ENCODE measurements around the gene CIAO2B.

CIAO2B gene

GRCh38 chr16:66920924-66921680 lies 13.1 kb downstream of the CIAO2B start:
- FAIRE-seq: no peak
- DNase-seq (ENCODE audit: insufficient read length, low spot score): no peak
- no peak for TF ChIP-seq POLR2AphosphoS5 (IDR thresholded peaks at IDR 0.05; ENCODE audit: low read depth, low read length)
- no peak for TF ChIP-seq SPI1 (IDR thresholded peaks at IDR 0.05; ENCODE audit: low read depth, low read length)
- TF ChIP-seq POU2F2 (IDR thresholded peaks at IDR 0.05; ENCODE audit: low read depth, low read length): no peak
- TF ChIP-seq TAF1 (IDR thresholded peaks at IDR 0.05; ENCODE audit: low read depth, low read length): no peak
- TF ChIP-seq POLR2A (IDR thresholded peaks at IDR 0.05; ENCODE audit: low read depth, low read length): no peak
- TF ChIP-seq PAX5 (IDR thresholded peaks at IDR 0.05; ENCODE audit: insufficient read depth, low read length, severe bottlenecking): no peak

- FAIRE-seq (no peak), DNase-seq (ENCODE audit: insufficient read length, low spot score) (no peak)
- TF ChIP-seq TAF1 (IDR thresholded peaks at IDR 0.05; ENCODE audit: low read depth, low read length): no peak
- TF ChIP-seq PAX5 (IDR thresholded peaks at IDR 0.05; ENCODE audit: insufficient read depth, low read length, severe bottlenecking): no peak
- TF ChIP-seq POLR2A (IDR thresholded peaks at IDR 0.05; ENCODE audit: low read depth, low read length): no peak
- no peak for TF ChIP-seq POU2F2 (IDR thresholded peaks at IDR 0.05; ENCODE audit: low read depth, low read length)
- TF ChIP-seq SPI1 (IDR thresholded peaks at IDR 0.05; ENCODE audit: low read depth, low read length): no peak
- no peak for TF ChIP-seq POLR2AphosphoS5 (IDR thresholded peaks at IDR 0.05; ENCODE audit: low read depth, low read length)
Observed at GRCh38 chr16:66920299-66920590, 14.0 kb downstream of the CIAO2B start.

- TF ChIP-seq SPI1 (IDR thresholded peaks at IDR 0.05; ENCODE audit: low read depth, low read length): no peak
- TF ChIP-seq POLR2A (IDR thresholded peaks at IDR 0.05; ENCODE audit: low read depth, low read length): no peak
- no peak for TF ChIP-seq TAF1 (IDR thresholded peaks at IDR 0.05; ENCODE audit: low read depth, low read length)
- TF ChIP-seq POLR2AphosphoS5 (IDR thresholded peaks at IDR 0.05; ENCODE audit: low read depth, low read length): no peak
- no peak for TF ChIP-seq POU2F2 (IDR thresholded peaks at IDR 0.05; ENCODE audit: low read depth, low read length)
- no peak for TF ChIP-seq PAX5 (IDR thresholded peaks at IDR 0.05; ENCODE audit: insufficient read depth, low read length, severe bottlenecking)
- no peak for FAIRE-seq
- DNase-seq (ENCODE audit: insufficient read length, low spot score): no peak
Observed at GRCh38 chr16:66919569-66920298, 14.5 kb downstream of the CIAO2B start.

- no peak for DNase-seq (ENCODE audit: insufficient read length, low spot score)
- FAIRE-seq: no peak
- TF ChIP-seq PAX5 (IDR thresholded peaks at IDR 0.05; ENCODE audit: insufficient read depth, low read length, severe bottlenecking): no peak
- no peak for TF ChIP-seq POU2F2 (IDR thresholded peaks at IDR 0.05; ENCODE audit: low read depth, low read length)
- TF ChIP-seq TAF1 (IDR thresholded peaks at IDR 0.05; ENCODE audit: low read depth, low read length): no peak
- TF ChIP-seq SPI1 (IDR thresholded peaks at IDR 0.05; ENCODE audit: low read depth, low read length): no peak
- no peak for TF ChIP-seq POLR2A (IDR thresholded peaks at IDR 0.05; ENCODE audit: low read depth, low read length)
- TF ChIP-seq POLR2AphosphoS5 (IDR thresholded peaks at IDR 0.05; ENCODE audit: low read depth, low read length): no peak
Observed at GRCh38 chr16:66918803-66919568, 15.2 kb downstream of the CIAO2B start, which contains the start of gene CDH16. CDH16 (minus strand) TSS chr16:66918885; CDS start chr16:66918065, 820 bp downstream.

- no peak for DNase-seq (ENCODE audit: insufficient read length, low spot score)
- no peak for TF ChIP-seq POLR2AphosphoS5 (IDR thresholded peaks at IDR 0.05; ENCODE audit: low read depth, low read length)
- no peak for TF ChIP-seq POU2F2 (IDR thresholded peaks at IDR 0.05; ENCODE audit: low read depth, low read length)
- TF ChIP-seq SPI1 (IDR thresholded peaks at IDR 0.05; ENCODE audit: low read depth, low read length): no peak
- FAIRE-seq: no peak
Observed at GRCh38 chr16:66918355-66918754, 15.8 kb downstream of the CIAO2B start.

- no peak for TF ChIP-seq POLR2A (IDR thresholded peaks at IDR 0.05; ENCODE audit: low read depth, low read length)
- no peak for TF ChIP-seq SPI1 (IDR thresholded peaks at IDR 0.05; ENCODE audit: low read depth, low read length)
- TF ChIP-seq POU2F2 (IDR thresholded peaks at IDR 0.05; ENCODE audit: low read depth, low read length): no peak
- no peak for TF ChIP-seq POLR2AphosphoS5 (IDR thresholded peaks at IDR 0.05; ENCODE audit: low read depth, low read length)
- no peak for TF ChIP-seq PAX5 (IDR thresholded peaks at IDR 0.05; ENCODE audit: insufficient read depth, low read length, severe bottlenecking)
- no peak for FAIRE-seq
- DNase-seq (ENCODE audit: insufficient read length, low spot score): no peak
Observed at GRCh38 chr16:66917741-66918140, 16.5 kb downstream of the CIAO2B start.

GRCh38 chr16:66916518-66916917 lies 17.7 kb downstream of the CIAO2B start:
- TF ChIP-seq POU2F2 (IDR thresholded peaks at IDR 0.05; ENCODE audit: low read depth, low read length) (no peak), POLR2A (IDR thresholded peaks at IDR 0.05; ENCODE audit: low read depth, low read length) (no peak), SPI1 (IDR thresholded peaks at IDR 0.05; ENCODE audit: low read depth, low read length) (no peak), POLR2AphosphoS5 (IDR thresholded peaks at IDR 0.05; ENCODE audit: low read depth, low read length) (no peak), TAF1 (IDR thresholded peaks at IDR 0.05; ENCODE audit: low read depth, low read length) (no peak), PAX5 (IDR thresholded peaks at IDR 0.05; ENCODE audit: insufficient read depth, low read length, severe bottlenecking) (no peak)
- DNase-seq (ENCODE audit: insufficient read length, low spot score) (no peak), FAIRE-seq (no peak)

GRCh38 chr16:66915041-66915440 lies 19.2 kb downstream of the CIAO2B start:
- no peak for FAIRE-seq
- TF ChIP-seq TAF1 (IDR thresholded peaks at IDR 0.05; ENCODE audit: low read depth, low read length) (no peak), PAX5 (IDR thresholded peaks at IDR 0.05; ENCODE audit: insufficient read depth, low read length, severe bottlenecking) (no peak), POLR2A (IDR thresholded peaks at IDR 0.05; ENCODE audit: low read depth, low read length) (no peak), POU2F2 (IDR thresholded peaks at IDR 0.05; ENCODE audit: low read depth, low read length) (no peak), POLR2AphosphoS5 (IDR thresholded peaks at IDR 0.05; ENCODE audit: low read depth, low read length) (no peak), SPI1 (IDR thresholded peaks at IDR 0.05; ENCODE audit: low read depth, low read length) (no peak)
- no peak for DNase-seq (ENCODE audit: insufficient read length, low spot score)

GRCh38 chr16:66914541-66914940 lies 19.7 kb downstream of the CIAO2B start:
- TF ChIP-seq POLR2AphosphoS5 (IDR thresholded peaks at IDR 0.05; ENCODE audit: low read depth, low read length) (no peak), TAF1 (IDR thresholded peaks at IDR 0.05; ENCODE audit: low read depth, low read length) (no peak), POU2F2 (IDR thresholded peaks at IDR 0.05; ENCODE audit: low read depth, low read length) (no peak), POLR2A (IDR thresholded peaks at IDR 0.05; ENCODE audit: low read depth, low read length) (no peak), SPI1 (IDR thresholded peaks at IDR 0.05; ENCODE audit: low read depth, low read length) (no peak), PAX5 (IDR thresholded peaks at IDR 0.05; ENCODE audit: insufficient read depth, low read length, severe bottlenecking) (no peak)
- DNase-seq (ENCODE audit: insufficient read length, low spot score) (no peak), FAIRE-seq (no peak)
